ENCODE results near the gene COL9A3.

Gene COL9A3

GRCh38 chr20:62816884-62817873, at the start of gene COL9A3:
Gene COL9A3 (plus strand): TSS chr20:62817050. CDS start chr20:62817065, 15 bp downstream.
- H2AFZ ChIP-seq (ENCODE audit: low read length): peak within 1 kb of the TSS; percentile 60; the same call in 1 of the 2 replicates
- peak within 1 kb of the TSS; percentile 40 for H3K4me3 ChIP-seq (ENCODE audit: low read length, poor library complexity, severe bottlenecking)
- H3K79me2 ChIP-seq (ENCODE audit: insufficient read depth, low read length): no peaks in the 10 kb centered on the region
- no peaks in the 10 kb centered on the region for H3K9me2 ChIP-seq (replicated peaks; ENCODE audit: low read depth, low read length)
- H3K4me2 ChIP-seq (ENCODE audit: low read depth, low read length, poor library complexity, severe bottlenecking): no peak within 1 kb of the TSS
- H3K9ac ChIP-seq (ENCODE audit: low read depth, low read length, poor library complexity, severe bottlenecking): no peak within 1 kb of the TSS
- TF ChIP-seq, protein P1, sequence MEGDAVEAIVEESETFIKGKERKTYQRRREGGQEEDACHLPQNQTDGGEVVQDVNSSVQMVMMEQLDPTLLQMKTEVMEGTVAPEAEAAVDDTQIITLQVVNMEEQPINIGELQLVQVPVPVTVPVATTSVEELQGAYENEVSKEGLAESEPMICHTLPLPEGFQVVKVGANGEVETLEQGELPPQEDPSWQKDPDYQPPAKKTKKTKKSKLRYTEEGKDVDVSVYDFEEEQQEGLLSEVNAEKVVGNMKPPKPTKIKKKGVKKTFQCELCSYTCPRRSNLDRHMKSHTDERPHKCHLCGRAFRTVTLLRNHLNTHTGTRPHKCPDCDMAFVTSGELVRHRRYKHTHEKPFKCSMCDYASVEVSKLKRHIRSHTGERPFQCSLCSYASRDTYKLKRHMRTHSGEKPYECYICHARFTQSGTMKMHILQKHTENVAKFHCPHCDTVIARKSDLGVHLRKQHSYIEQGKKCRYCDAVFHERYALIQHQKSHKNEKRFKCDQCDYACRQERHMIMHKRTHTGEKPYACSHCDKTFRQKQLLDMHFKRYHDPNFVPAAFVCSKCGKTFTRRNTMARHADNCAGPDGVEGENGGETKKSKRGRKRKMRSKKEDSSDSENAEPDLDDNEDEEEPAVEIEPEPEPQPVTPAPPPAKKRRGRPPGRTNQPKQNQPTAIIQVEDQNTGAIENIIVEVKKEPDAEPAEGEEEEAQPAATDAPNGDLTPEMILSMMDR (conservative IDR thresholded peaks at IDR 0.05; ENCODE audit: low read length): no peak
- no peaks in the 10 kb centered on the region for H3K27me3 ChIP-seq (ENCODE audit: insufficient read depth, low read length, poor library complexity, severe bottlenecking)
- no peaks in the 10 kb centered on the region for H3F3A ChIP-seq (ENCODE audit: low read depth)
- no peaks in the 10 kb centered on the region for H4K20me1 ChIP-seq (ENCODE audit: insufficient read depth, low read length, poor library complexity, severe bottlenecking)
- H3K4me1 ChIP-seq (ENCODE audit: insufficient read depth, low read length, poor library complexity, severe bottlenecking): no peaks in the 10 kb centered on the region
- H3K9me3 ChIP-seq (ENCODE audit: insufficient read depth, low read depth, low read length): no peaks in the 10 kb centered on the region
- peaks cover under 1% of the 10 kb centered on the region; the same call in 1 of the 2 replicates for H3K36me3 ChIP-seq (ENCODE audit: insufficient read depth, low read length)

- no peak overlapping the region for H3K4me3 ChIP-seq (ENCODE audit: low read length, poor library complexity, severe bottlenecking)
- H3K4me2 ChIP-seq (ENCODE audit: low read depth, low read length, poor library complexity, severe bottlenecking): no peak overlapping the region
- H3K9me3 ChIP-seq (ENCODE audit: insufficient read depth, low read depth, low read length): no peaks in the 10 kb centered on the region
- H3K4me1 ChIP-seq (ENCODE audit: insufficient read depth, low read length, poor library complexity, severe bottlenecking): peaks cover 5% of the 10 kb centered on the region
- H2AFZ ChIP-seq (ENCODE audit: low read length): no peak overlapping the region
- no peaks in the 10 kb centered on the region for H3F3A ChIP-seq (ENCODE audit: low read depth)
- H3K79me2 ChIP-seq (ENCODE audit: insufficient read depth, low read length): no peaks in the 10 kb centered on the region
- H3K9ac ChIP-seq (ENCODE audit: low read depth, low read length, poor library complexity, severe bottlenecking): no peak overlapping the region
- H3K36me3 ChIP-seq (ENCODE audit: insufficient read depth, low read length): no peaks in the 10 kb centered on the region
- no peaks in the 10 kb centered on the region for H3K9me2 ChIP-seq (replicated peaks; ENCODE audit: low read depth, low read length)
- TF ChIP-seq, protein P1 (conservative IDR thresholded peaks at IDR 0.05; ENCODE audit: low read length): no peak
- TF ChIP-seq EZH2phosphoT487 (IDR thresholded peaks at IDR 0.05; ENCODE audit: borderline replicate concordance): no peak
- H4K20me1 ChIP-seq (ENCODE audit: insufficient read depth, low read length, poor library complexity, severe bottlenecking): no peaks in the 10 kb centered on the region
- H3K27me3 ChIP-seq (ENCODE audit: insufficient read depth, low read length, poor library complexity, severe bottlenecking): no peaks in the 10 kb centered on the region
These were observed 48.7 kb upstream of the COL9A3 start for GRCh38 chr20:62768234-62768546.

GRCh38 chr20:62768551-62769287, 48.1 kb upstream of the COL9A3 start:
- TF ChIP-seq EZH2phosphoT487 (IDR thresholded peaks at IDR 0.05; ENCODE audit: borderline replicate concordance): no peak
- TF ChIP-seq, protein P1 (conservative IDR thresholded peaks at IDR 0.05; ENCODE audit: low read length): no peak
- no peaks in the 10 kb centered on the region for H4K20me1 ChIP-seq (ENCODE audit: insufficient read depth, low read length, poor library complexity, severe bottlenecking)
- no peak overlapping the region for H3K4me2 ChIP-seq (ENCODE audit: low read depth, low read length, poor library complexity, severe bottlenecking)
- no peaks in the 10 kb centered on the region for H3K9me3 ChIP-seq (ENCODE audit: insufficient read depth, low read depth, low read length)
- H3K9me2 ChIP-seq (replicated peaks; ENCODE audit: low read depth, low read length): no peaks in the 10 kb centered on the region
- H3F3A ChIP-seq (ENCODE audit: low read depth): no peaks in the 10 kb centered on the region
- H2AFZ ChIP-seq (ENCODE audit: low read length): no peak overlapping the region
- no peaks in the 10 kb centered on the region for H3K79me2 ChIP-seq (ENCODE audit: insufficient read depth, low read length)
- H3K27me3 ChIP-seq (ENCODE audit: insufficient read depth, low read length, poor library complexity, severe bottlenecking): no peaks in the 10 kb centered on the region
- peaks cover 5% of the 10 kb centered on the region for H3K4me1 ChIP-seq (ENCODE audit: insufficient read depth, low read length, poor library complexity, severe bottlenecking)
- H3K36me3 ChIP-seq (ENCODE audit: insufficient read depth, low read length): no peaks in the 10 kb centered on the region
- H3K9ac ChIP-seq (ENCODE audit: low read depth, low read length, poor library complexity, severe bottlenecking): no peak overlapping the region
- no peak overlapping the region for H3K4me3 ChIP-seq (ENCODE audit: low read length, poor library complexity, severe bottlenecking)

Measured in Loucy (cell line).